HG02938 (cell line): Measurements from ENCODE around the gene CDC42.
"Not testable (repeated sequence)": the region's sequence is repeated elsewhere in the genome, so short reads cannot be mapped to it uniquely, and the experiment has no call there.

ENCODE experiments used
- ATAC-seq: cut with Tn5 transposase; IDR thresholded peaks from one replicate; pipeline ENCODE4 v1.9.1; 2021; ENCODE audit warnings: mild to moderate bottlenecking, moderate library complexity; ENCODE audit not compliant: unreplicated experiment

Gene CDC42

GRCh38 chr1:22071511-22071910 is 19.0 kb downstream of the CDC42 start:
- no peak for ATAC-seq

- ATAC-seq = no peak
Measured at GRCh38 chr1:22074803-22075202, 22.3 kb downstream of the CDC42 start.

GRCh38 chr1:22075718-22076117 is 23.2 kb downstream of the CDC42 start:
- ATAC-seq = no peak

GRCh38 chr1:22076346-22076745 is 23.8 kb downstream of the CDC42 start:
- no peak for ATAC-seq

- ATAC-seq = no peak
Measured at GRCh38 chr1:22077728-22078127, 25.2 kb downstream of the CDC42 start.

GRCh38 chr1:22078133-22078532 is 25.6 kb downstream of the CDC42 start:
- ATAC-seq = no peak

GRCh38 chr1:22080191-22080590 is 27.7 kb downstream of the CDC42 start:
- no peak for ATAC-seq

GRCh38 chr1:22088331-22088730 is 35.8 kb downstream of the CDC42 start:
- ATAC-seq = no peak

GRCh38 chr1:22089134-22089571 is 36.6 kb downstream of the CDC42 start:
- no peak for ATAC-seq

- no peak for ATAC-seq
Measured at GRCh38 chr1:22089787-22090186, 37.3 kb downstream of the CDC42 start.

- no peak for ATAC-seq
Measured at GRCh38 chr1:22090867-22091266, 38.4 kb downstream of the CDC42 start.

GRCh38 chr1:22092026-22092768 is 39.7 kb downstream of the CDC42 start:
- ATAC-seq = not testable (repeated sequence)

- ATAC-seq = no peak
Measured at GRCh38 chr1:22093513-22093912, 41.0 kb downstream of the CDC42 start.

- no peak for ATAC-seq
Measured at GRCh38 chr1:22096036-22096435, 43.5 kb downstream of the CDC42 start.

GRCh38 chr1:22096463-22096862 is 44.0 kb downstream of the CDC42 start:
- no peak for ATAC-seq

GRCh38 chr1:22098752-22099151 is 46.2 kb downstream of the CDC42 start:
- no peak for ATAC-seq

- ATAC-seq = no peak
Measured at GRCh38 chr1:22100168-22100567, 47.7 kb downstream of the CDC42 start.

- no peak for ATAC-seq
Measured at GRCh38 chr1:22101199-22101598, 48.7 kb downstream of the CDC42 start.

GRCh38 chr1:22101995-22102394 is 49.5 kb downstream of the CDC42 start:
- ATAC-seq = no peak

GRCh38 chr1:22102746-22103145 is 50.2 kb downstream of the CDC42 start:
- no peak for ATAC-seq

- no peak for ATAC-seq
Measured at GRCh38 chr1:22104094-22104493, 51.6 kb downstream of the CDC42 start.

- no peak for ATAC-seq
Measured at GRCh38 chr1:22104865-22105437, 52.4 kb downstream of the CDC42 start.
